ENCODE measurements around the gene MYO5A. TPM values are rescaled to one million over a fixed set of nuclear protein-coding genes. Genes with fewer than 3 reads are reported as not detected.
"Not testable (repeated sequence)": the region's sequence is repeated elsewhere in the genome, so short reads cannot be mapped to it uniquely, and the experiment has no call there.

Gene MYO5A
- total RNA-seq, 1 experiment from 2014 or later: 9.9 TPM

DNA sequence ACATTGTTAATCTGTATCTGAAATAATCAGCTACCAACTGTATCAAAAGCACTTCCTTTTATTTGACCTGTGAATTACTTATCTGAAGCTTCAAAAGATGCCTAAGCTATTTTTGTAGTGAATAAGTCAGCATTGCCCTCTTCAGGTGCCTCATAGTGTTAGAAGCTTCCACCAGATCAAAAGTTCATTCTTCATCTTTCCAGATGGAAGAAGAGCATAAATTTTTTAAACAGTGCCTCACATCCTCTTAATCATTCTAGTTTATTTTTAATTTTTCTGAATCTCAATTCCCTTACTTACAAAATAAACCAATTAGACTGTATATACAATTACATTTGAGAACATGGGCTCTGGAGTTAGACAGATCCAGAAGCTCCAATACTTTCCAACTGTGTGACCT lies 65.0 kb downstream of the MYO5A start:
- POLR2A ChIA-PET: interaction anchor here (0.6 kb wide), 2 partner anchors 125 to 168 kb away, joined by 4 to 7 read pairs; partner anchors contain the start of gene MYO5C
- no peaks in the 10 kb centered on the region for H3K4me1 ChIP-seq
- no peaks in the 10 kb centered on the region for H3K36me3 ChIP-seq (ENCODE audit: control insufficient read depth, insufficient read depth, low read length)
- Mint-ChIP-seq H3K36me3 (ENCODE audit: insufficient read depth, unreplicated experiment) (no peaks in the 10 kb centered on the region), H3K4me3 (ENCODE audit: unreplicated experiment) (no peak overlapping the region), H3K27ac (ENCODE audit: unreplicated experiment) (no peak overlapping the region), H3K4me1 (ENCODE audit: low read depth, unreplicated experiment) (no peaks in the 10 kb centered on the region), H3K27me3 (ENCODE audit: insufficient read depth, unreplicated experiment) (no peaks in the 10 kb centered on the region), H3K9me3 (ENCODE audit: unreplicated experiment) (no peaks in the 10 kb centered on the region)
- no peaks in the 10 kb centered on the region for H3K27me3 ChIP-seq (replicated peaks; ENCODE audit: control insufficient read depth, insufficient read depth, low read length)
- H3K9me3 ChIP-seq: no peaks in the 10 kb centered on the region
- DNase-seq: no peak
- CTCF ChIA-PET: interaction anchor here (1.0 kb wide), 1 partner anchor 205 kb away, joined by 3 read pairs; no protein-coding TSS in a partner anchor
- H3K4me3 ChIP-seq (ENCODE audit: low read depth, low read length): no peak overlapping the region
- no TSS peak for BruUV-seq (replicated peaks)
- TF ChIP-seq, protein P1, sequence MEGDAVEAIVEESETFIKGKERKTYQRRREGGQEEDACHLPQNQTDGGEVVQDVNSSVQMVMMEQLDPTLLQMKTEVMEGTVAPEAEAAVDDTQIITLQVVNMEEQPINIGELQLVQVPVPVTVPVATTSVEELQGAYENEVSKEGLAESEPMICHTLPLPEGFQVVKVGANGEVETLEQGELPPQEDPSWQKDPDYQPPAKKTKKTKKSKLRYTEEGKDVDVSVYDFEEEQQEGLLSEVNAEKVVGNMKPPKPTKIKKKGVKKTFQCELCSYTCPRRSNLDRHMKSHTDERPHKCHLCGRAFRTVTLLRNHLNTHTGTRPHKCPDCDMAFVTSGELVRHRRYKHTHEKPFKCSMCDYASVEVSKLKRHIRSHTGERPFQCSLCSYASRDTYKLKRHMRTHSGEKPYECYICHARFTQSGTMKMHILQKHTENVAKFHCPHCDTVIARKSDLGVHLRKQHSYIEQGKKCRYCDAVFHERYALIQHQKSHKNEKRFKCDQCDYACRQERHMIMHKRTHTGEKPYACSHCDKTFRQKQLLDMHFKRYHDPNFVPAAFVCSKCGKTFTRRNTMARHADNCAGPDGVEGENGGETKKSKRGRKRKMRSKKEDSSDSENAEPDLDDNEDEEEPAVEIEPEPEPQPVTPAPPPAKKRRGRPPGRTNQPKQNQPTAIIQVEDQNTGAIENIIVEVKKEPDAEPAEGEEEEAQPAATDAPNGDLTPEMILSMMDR (IDR thresholded peaks at IDR 0.05; ENCODE audit: insufficient read depth in 1 of 2, low read depth in 1 of 2, low read length in 1 of 2, severe bottlenecking in 1 of 2, unreplicated experiment in 1 of 2): no peak
- intact Hi-C loops (cut with micrococcal nuclease; ENCODE audit: unreplicated experiment): loop anchor here (1.0 to 10.0 kb wide), 3 partner anchors 59 to 207 kb away; no protein-coding TSS in a partner anchor

DNA sequence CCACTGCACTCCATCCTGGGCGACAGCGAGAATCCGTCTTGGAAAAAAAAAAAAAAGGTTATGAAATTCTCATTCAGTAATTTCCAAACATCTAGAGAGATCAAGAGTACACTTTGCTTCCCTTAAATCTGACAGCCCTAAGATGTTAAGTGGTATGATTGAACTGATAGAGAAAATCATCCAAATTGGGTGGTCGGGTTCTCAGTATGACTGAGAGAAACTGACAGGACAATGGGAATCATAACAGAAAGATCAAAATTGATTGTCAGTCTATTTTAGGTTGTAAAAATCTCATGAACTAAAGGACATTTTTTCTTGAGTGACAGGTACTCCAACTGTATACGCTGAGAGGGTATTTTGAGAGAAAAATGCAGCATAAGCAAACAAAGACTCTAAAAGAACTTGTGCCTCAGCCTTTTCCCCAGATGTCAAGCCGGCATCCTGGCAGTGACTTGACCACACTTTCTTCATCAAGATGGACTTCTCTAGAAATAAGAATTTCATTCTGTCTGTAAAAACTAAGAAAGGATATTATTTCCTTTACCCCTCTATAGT lies 65.8 kb downstream of the MYO5A start:
- no peaks in the 10 kb centered on the region for H3K9me3 ChIP-seq
- ChIA-PET CTCF (interaction anchor here (1.0 kb wide), 1 partner anchor 204 kb away, joined by 3 read pairs; no protein-coding TSS in a partner anchor), POLR2A (interaction anchor here (0.6 kb wide), 2 partner anchors 125 to 167 kb away, joined by 4 to 7 read pairs; partner anchors contain the start of gene MYO5C)
- TF ChIP-seq, protein P1 (IDR thresholded peaks at IDR 0.05; ENCODE audit: insufficient read depth in 1 of 2, low read depth in 1 of 2, low read length in 1 of 2, severe bottlenecking in 1 of 2, unreplicated experiment in 1 of 2): no peak
- DNase-seq: no peak
- H3K4me3 ChIP-seq (ENCODE audit: low read depth, low read length): no peak overlapping the region
- BruUV-seq (replicated peaks): no TSS peak
- Mint-ChIP-seq H3K9me3 (ENCODE audit: unreplicated experiment) (no peaks in the 10 kb centered on the region), H3K27ac (ENCODE audit: unreplicated experiment) (no peak overlapping the region), H3K36me3 (ENCODE audit: insufficient read depth, unreplicated experiment) (no peaks in the 10 kb centered on the region), H3K27me3 (ENCODE audit: insufficient read depth, unreplicated experiment) (no peaks in the 10 kb centered on the region), H3K4me1 (ENCODE audit: low read depth, unreplicated experiment) (no peaks in the 10 kb centered on the region), H3K4me3 (ENCODE audit: unreplicated experiment) (no peak overlapping the region)
- no peaks in the 10 kb centered on the region for H3K4me1 ChIP-seq
- no peaks in the 10 kb centered on the region for H3K36me3 ChIP-seq (ENCODE audit: control insufficient read depth, insufficient read depth, low read length)
- intact Hi-C loops (cut with micrococcal nuclease; ENCODE audit: unreplicated experiment): loop anchor here (1.0 to 10.0 kb wide), 3 partner anchors 58 to 207 kb away; no protein-coding TSS in a partner anchor
- no peaks in the 10 kb centered on the region for H3K27me3 ChIP-seq (replicated peaks; ENCODE audit: control insufficient read depth, insufficient read depth, low read length)

DNA sequence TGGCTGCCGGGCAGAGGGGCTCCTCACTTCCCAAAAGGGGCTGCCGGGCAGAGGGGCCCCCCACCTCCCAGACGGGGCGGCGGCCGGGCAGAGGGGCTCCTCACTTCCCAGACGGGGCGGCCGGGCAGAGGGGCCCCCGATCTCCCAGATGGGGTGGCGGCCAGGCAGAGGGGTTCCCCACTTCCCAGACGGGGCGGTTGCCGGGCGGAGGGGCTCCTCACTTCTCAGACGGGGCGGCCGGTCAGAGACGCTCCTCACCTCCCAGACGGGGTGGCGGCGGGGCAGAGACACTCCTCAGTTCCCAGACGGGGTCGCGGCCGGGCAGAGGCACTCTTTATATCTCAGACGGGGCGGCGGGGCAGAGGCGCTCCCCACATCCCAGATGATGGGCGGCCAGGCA lies 69.0 kb downstream of the MYO5A start:
- BruUV-seq (replicated peaks); H3K27me3 ChIP-seq (replicated peaks; ENCODE audit: control insufficient read depth, insufficient read depth, low read length); CTCF ChIA-PET; DNase-seq; H3K4me1 ChIP-seq; H3K36me3 Mint-ChIP-seq (ENCODE audit: insufficient read depth, unreplicated experiment); POLR2A ChIA-PET; H3K27ac Mint-ChIP-seq (ENCODE audit: unreplicated experiment); H3K27me3 Mint-ChIP-seq (ENCODE audit: insufficient read depth, unreplicated experiment); H3K36me3 ChIP-seq (ENCODE audit: control insufficient read depth, insufficient read depth, low read length); H3K4me3 Mint-ChIP-seq (ENCODE audit: unreplicated experiment); H3K9me3 ChIP-seq; H3K4me3 ChIP-seq (ENCODE audit: low read depth, low read length); H3K4me1 Mint-ChIP-seq (ENCODE audit: low read depth, unreplicated experiment): not testable (repeated sequence)
- H3K9me3 Mint-ChIP-seq (ENCODE audit: unreplicated experiment): peaks cover 11% of the 10 kb centered on the region
- intact Hi-C loops (cut with micrococcal nuclease; ENCODE audit: unreplicated experiment): loop anchor here (10.0 kb wide), 1 partner anchor 55 kb away; no protein-coding TSS in a partner anchor

DNA sequence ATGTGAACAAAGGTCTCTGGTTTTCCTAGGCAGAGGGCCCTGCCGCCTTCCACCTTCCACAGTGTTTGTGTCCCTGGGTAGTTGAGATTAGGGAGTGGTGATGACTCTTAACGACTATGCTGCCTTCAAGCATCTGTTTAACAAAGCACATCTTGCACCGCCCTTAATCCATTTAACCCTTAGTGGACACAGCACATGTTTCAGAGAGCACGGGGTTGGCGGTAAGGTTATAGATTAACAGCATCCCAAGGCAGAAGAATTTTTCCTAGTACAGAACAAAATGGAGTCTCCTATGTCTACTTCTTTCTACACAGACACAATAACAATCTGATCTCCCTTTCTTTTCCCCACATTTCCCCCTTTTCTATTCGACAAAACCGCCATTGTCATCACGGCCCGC lies 69.4 kb downstream of the MYO5A start:
- H3K27me3 Mint-ChIP-seq (ENCODE audit: insufficient read depth, unreplicated experiment); H3K27me3 ChIP-seq (replicated peaks; ENCODE audit: control insufficient read depth, insufficient read depth, low read length); H3K4me1 Mint-ChIP-seq (ENCODE audit: low read depth, unreplicated experiment); H3K4me3 Mint-ChIP-seq (ENCODE audit: unreplicated experiment); POLR2A ChIA-PET; H3K36me3 ChIP-seq (ENCODE audit: control insufficient read depth, insufficient read depth, low read length); H3K27ac Mint-ChIP-seq (ENCODE audit: unreplicated experiment); DNase-seq; CTCF ChIA-PET; BruUV-seq (replicated peaks); H3K9me3 ChIP-seq; intact Hi-C loops (cut with micrococcal nuclease; ENCODE audit: unreplicated experiment); H3K4me3 ChIP-seq (ENCODE audit: low read depth, low read length); H3K36me3 Mint-ChIP-seq (ENCODE audit: insufficient read depth, unreplicated experiment); H3K4me1 ChIP-seq: not testable (repeated sequence)
- H3K9me3 Mint-ChIP-seq (ENCODE audit: unreplicated experiment): peaks cover 15% of the 10 kb centered on the region
